ENCODE results near the gene SIK2.

SIK2 gene

GRCh38 chr11:111734101-111734953, 132.1 kb downstream of the SIK2 start:
- no peak for DNase-seq

GRCh38 chr11:111734954-111735261, 132.7 kb downstream of the SIK2 start:
- no peak for DNase-seq

DNA sequence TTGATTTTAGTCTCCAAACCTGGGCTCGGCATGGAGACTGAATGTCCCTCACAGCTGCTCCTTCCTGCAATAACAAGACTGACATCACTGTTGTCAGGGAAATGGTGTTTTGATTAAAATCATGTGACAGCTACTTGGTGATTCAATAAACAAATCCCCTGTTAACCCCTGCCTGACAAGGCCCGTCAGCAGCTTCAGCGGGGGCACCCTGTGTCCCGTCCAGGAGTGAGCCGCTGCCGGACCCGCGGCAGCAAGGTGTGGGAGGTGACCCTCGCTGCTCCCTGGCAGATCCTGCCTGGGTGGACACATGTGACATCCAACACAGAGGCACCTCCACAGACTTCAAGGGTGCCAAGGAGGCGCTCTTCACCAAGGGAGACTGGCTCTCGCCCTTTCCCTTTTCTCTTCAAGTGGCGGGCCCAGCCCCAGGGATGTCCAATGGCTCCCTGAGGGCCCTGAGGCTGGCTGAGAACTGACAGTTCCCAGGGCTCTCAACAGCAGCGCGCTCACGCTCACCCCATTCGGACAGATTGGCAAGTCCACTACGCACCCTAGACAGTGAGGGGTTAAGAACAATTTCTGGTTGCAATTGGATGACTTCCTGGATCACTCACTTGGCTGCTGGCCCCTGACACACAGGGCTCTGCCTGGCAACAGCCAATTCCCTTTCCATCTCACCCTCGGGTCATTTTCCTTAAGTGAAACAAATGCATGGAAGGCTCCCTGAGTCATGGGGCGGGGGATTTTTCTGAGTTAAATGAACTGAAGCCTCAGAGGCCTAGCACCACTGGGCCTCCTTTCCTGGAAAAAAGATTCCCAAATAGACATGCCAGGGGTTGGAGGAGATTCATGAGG, 133.2 kb downstream of the SIK2 start:
- DNase-seq = no peak

GRCh38 chr11:111736181-111736590, 133.9 kb downstream of the SIK2 start:
- DNase-seq = no peak

- DNase-seq = no peak
Observed at GRCh38 chr11:111736621-111737443, 134.6 kb downstream of the SIK2 start.

DNA sequence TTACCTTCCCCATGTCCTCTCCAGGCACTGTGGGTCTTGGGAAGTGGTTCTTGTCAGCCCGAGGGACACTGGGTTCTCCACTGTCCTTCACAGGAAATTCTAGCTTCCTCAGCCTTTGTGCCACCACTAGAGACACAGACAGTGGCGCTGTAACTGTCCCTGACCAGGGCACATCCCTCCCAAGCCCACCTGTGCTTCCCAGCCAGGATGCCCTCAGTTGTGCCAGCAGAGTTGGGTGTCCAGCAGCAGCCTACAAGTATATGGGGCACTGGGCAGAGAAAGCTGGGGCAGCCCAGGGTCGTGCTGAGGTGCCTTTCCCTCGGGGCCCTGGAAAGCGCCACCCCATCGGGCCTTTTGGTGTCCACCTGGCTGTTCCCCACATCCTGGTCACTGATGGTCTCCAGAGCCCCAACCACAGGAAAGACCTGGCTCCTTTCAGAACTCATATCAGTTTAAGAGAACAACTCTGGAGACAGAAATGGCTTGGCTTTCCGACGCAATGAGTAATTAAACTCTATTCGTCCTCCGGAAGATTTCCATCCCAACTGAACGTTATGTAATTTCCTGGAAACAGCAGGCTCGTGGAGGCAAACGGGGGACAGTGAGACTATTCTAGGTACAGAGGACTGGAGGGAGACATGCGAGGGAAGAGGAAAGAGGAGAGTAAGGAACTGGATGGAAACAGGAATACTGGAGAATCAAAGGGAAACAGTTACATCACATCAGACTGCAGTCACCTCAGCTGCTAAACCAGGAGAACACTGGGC, 135.4 kb downstream of the SIK2 start:
- DNase-seq = no peak

DNA sequence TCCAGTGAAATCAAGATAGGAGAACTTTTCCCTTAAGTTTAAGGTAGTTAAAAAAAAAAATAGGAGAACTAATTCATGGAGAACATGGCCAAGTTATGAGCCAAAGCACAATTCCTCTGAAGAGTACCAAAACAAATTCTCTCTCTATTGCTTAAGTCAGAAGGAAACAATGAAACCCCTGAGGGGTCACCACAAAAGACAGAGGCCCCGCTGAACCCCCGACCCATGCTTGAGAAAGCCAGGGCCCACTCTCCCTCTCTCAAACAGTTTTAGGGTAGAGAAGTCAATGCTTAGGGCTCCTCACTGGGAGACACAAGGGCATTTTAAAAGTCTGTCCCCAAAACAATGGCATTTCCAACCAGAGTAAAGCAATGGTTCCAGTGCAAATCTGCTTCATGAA, 137.1 kb downstream of the SIK2 start:
- DNase-seq = no peak

DNA sequence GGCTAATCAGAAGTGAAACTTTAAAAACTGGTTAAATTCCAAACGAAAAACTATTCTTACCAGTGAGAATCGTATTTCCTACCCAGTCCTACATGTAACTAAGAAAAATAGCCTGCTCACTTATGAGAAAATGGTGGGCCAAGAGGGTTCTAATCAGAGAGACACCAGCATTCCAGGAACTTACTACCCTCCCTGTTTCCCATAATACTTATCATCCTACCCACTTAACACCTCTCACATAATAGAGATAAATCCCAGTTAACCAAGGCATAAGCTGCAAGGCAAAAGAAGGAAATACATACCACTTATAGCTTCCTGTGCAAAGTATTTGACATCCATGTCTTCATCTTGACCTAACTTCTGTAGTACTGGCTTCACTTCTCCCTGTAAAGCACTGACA, 139.5 kb downstream of the SIK2 start:
- DNase-seq = no peak

DNA sequence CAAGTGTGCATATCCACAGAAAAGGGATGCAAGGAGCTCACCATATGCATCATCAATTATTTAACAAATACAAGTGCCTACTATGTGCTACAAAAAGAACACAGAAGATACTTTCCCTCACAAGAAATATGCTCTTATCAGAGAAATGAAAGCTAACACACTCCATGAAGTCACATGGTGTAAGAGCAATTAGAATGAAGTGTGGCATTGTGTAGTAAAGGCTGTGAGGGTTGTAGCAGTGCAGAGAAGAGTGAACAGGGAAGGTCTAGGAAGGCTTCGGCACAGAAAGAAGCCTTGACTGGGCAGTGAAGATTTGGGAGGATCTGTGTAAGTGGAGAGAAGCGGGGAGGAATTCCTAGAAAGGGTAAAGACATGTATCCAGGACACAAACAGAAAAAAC, 141.5 kb downstream of the SIK2 start:
- no peak for DNase-seq

DNA sequence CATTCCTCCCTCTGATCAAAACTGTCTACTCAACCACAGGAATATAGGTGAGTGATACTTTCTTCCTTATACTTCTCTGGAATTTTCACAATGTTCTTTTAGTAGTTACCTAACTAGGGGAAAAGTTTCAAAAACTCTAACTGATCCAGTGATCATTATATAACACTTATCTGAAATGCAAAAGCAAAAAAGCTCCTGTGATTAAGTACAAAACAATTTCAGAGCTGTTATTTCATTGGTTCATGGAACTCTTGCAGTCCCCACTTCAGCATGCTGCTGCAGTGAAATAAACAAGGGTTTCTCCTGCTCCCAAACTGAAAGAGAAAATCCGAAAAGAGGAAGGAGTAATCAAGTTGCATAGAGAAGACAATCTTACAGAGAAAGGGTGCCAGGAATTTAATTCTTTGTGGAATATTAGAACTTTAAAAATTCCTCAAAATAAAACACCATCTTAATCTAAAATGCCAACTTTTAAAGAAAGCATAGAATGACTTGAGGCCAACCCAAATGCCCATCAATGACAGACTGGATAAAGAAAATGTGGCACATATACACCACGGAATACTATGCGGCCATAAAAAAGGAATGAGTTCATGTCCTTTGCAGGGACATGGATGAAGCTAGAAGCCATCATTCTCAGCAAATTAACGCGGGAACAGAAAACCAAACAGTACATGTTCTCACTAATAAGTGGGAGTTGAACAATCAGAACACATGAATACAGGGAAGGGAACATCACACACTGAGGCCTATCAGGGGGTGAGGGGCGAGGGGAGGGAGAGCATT, 143.7 kb downstream of the SIK2 start:
- DNase-seq = no peak

DNA sequence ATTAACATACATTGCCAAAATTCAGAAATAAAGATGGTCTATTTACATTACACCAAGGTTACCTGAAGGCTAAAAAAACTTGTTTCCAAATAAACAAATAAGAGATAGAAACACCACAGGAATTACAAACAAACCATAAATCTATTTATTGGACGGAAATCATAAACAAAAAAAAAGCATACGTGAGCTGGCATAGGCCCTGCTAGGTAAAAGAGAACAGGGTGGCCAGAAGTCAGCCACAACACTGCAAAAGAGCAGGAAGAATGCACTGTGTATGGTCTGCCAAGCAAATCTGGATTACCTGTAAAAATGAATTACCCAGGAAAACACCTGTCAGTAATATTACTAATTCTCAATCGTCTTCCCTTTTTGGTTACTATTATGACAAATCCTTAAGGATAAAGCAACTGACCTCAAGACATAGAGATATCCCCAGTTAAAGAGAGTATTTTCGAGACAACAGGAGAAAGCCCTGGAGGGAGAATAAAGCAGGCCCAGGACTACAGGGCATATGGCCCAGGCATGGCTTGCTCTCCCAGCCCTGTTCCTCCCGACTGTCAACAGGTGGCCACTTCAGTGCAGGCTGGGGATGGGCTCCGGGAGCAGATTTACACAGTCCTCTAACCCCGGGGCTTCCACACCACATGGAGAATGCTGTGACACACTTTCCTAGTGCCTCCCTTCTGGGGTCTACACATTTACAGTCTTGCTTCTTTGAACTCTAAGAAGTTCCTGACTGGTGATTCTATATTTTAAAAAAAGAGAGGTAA, 146.0 kb downstream of the SIK2 start:
- DNase-seq = no peak

- DNase-seq = no peak
Observed at GRCh38 chr11:111749646-111750045, 147.4 kb downstream of the SIK2 start.

DNA sequence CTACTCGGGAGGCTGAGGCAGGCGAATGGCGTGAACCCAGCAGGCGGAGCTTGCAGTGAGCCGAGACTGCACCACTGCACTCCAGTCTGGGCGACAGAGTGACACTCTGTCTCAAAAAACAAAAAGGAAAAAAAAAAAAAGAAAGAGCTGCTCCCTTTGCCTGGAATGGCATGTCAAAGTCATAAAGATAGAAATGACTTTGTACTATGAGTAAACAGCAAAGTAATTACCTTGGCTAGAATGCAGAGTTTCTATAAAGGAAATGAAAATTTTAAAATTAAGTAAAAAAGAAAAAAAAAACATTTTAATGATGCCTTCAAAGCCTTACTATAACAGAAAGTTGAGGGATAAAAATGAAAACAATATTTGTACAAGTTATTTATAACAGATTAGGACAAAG, 153.8 kb downstream of the SIK2 start:
- no peak for DNase-seq

DNA sequence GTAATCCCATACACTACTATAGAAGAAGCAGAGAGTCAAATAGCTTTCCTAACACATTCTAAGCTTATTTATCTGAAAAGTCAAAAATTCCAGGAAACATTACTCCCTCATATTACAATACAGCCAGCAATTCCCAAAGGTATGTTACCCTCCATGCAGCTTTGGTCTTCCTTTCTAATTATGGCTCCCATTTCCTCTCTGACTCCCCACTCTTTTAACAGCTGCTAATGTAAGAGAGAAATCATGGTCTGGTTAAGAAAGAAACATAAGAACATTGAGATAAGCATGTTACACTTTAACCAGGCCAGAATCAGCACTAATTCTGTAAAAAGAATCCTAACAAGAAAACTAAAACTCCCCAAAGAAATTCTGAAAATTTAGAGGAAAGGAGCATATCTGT, 157.1 kb downstream of the SIK2 start:
- no peak for DNase-seq

- no peak for DNase-seq
Observed at GRCh38 chr11:111759778-111760407, 157.6 kb downstream of the SIK2 start.

DNA sequence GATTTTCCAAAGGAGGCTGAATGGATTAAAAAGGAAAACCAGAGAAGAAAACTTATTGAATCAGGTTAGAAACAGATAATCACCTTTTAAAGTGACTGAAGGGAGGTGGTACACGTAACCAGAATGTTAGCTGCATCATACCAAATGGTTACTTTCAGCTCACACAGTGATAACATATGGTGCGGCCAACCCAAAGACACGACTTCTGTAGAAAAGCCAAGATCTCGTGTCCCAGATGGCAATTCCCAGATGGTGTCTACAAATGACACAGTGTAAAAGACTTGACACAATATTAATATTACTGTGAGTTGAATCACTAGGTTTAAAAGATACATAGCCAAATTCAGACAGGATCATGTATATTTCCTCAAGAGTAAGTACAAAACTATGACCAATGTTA, 158.8 kb downstream of the SIK2 start:
- no peak for DNase-seq

DNA sequence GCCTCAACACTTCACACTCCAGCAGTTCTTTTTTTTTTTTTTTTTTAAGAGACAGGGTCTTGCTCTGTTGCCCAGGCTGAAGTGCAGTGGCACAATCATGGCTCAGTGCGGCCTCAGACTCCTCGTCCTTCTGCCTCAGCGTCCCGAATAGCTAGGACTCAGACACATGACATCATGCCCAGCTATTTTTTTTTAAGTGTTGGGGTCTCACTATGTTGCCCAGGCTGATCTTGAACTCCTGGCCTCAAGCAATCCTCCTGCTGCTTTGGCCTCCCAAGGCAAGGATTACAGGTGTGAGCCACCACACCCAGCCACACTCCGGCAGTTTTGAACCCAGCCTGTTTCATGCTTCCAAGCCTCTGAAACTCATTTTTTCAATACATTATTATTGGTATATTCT, 160.3 kb downstream of the SIK2 start:
- no peak for DNase-seq

DNA sequence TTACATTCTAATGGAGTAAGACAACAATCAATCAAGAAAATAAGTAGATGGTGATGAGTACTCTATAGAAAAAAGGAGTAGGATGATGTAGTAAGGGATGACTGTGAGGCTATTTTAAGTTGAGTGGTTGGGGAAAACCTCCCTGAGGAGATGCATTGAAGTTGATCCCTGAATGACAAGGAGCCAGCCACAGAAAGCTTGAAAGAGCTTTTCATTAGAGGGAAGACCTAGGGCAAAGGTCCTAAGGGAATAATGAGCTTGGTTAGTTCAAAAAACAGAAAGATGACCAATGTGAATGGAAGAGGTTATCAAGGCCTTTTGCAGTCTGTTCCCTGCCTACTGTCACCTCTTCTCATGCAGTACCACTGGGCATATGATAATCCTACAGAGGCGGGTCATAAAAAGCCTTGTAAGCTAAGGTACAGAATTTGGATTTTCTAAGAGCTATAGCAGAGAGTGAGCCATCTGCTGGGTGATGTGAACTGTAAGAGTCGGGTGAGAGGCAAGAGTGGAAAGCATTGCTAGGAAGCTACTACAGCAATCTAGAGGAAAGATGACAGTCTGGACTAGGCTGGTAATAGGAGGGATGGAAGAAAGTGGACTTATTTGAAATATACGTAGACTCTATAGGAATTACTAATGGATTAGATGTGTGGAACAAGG, 160.9 kb downstream of the SIK2 start:
- no peak for DNase-seq

- no peak for DNase-seq
Observed at GRCh38 chr11:111764621-111765020, 162.4 kb downstream of the SIK2 start.
